Right lobe of liver (tissue), 6 donors: ENCODE measurements around the gene MCHR1. TPM values are rescaled to one million over a fixed set of nuclear protein-coding genes. Genes with fewer than 3 reads are reported as not detected.

Experiments used
- ATAC-seq, 4 donors: fragments of 200-7000 bp; cut with Tn5 transposase; one replicate each; pipeline ENCODE4 v1.9.1; 2020; ENCODE audit warnings: mild to moderate bottlenecking in 4 of 4, moderate library complexity in 4 of 4
- DNase-seq, 3 donors: peaks; one replicate each; pipeline ENCODE4 v3.0.0-alpha.2; 2020
- H3K27ac ChIP-seq, 3 donors: fragments of 200-600 bp; one replicate each; pipeline ENCODE4 v1.8.0; 2022
- H3K27me3 ChIP-seq, 2 donors: fragments of 200-600 bp; one replicate each; pipeline ENCODE4 v1.8.0; 2022
- H3K36me3 ChIP-seq, 4 donors: fragments of 200-600 bp; sonication (generic) in 1 of 4; one replicate each; pipeline versions ENCODE4 v1.5.1 to v1.8.0; 2017 to 2022; ENCODE audit warnings: control low read depth in 1 of 4
- H3K4me1 ChIP-seq, 4 donors: fragments of 200-600 bp; sonication (generic) in 1 of 4; one replicate each; pipeline versions ENCODE4 v1.5.1 to v1.8.0; 2017 to 2022; ENCODE audit warnings: control low read depth in 1 of 4
- H3K4me3 ChIP-seq, 3 donors: fragments of 200-600 bp; one replicate each; pipeline ENCODE4 v1.8.0; 2022
- H3K9me3 ChIP-seq, 4 donors: fragments of 200-600 bp; sonication (generic) in 1 of 4; one replicate each; pipeline versions ENCODE4 v1.5.1 to v1.8.0; 2017 to 2022; ENCODE audit warnings: control low read depth in 1 of 4
- POLR2A ChIP-seq: fragments of 450-650 bp; IDR thresholded peaks from one replicate; pipeline ENCODE4 v1.6.1; 2017; ENCODE audit warnings: antibody characterized with exemption, mild to moderate bottlenecking
- WGBS: methylation state at CpG from one replicate; pipeline ENCODE4 v1.1.6; 2018; ENCODE audit warnings: low coverage, low lambda C conversion rate; ENCODE audit not compliant: insufficient coverage; ENCODE audit errors: missing lambda C conversion rate; 5-methylcytosine and 5-hydroxymethylcytosine counted together
- intact Hi-C, 2 donors: fragments of 100-400 bp; cut with DNase I; formaldehyde crosslinking; loops; one replicate each; pipeline versions ENCODE4 v1.11.2 to v1.14.1; 2022
- total RNA-seq, 6 experiments: library from RNA; depleted of rRNA in 2 of 6; stranded (reverse); fragments of >200 nt in 2 of 6; fragmentation: NEBNext Ultra II Directional in 3 of 6; extraction: Animal tissue kit (Norgen Biotek cat#: 25700) in 3 of 6; gene quantifications; one replicate each; pipeline versions ENCODE4 v1.1.0 to v1.2.4, GENCODE V29; 2016 to 2023
- TF ChIP-seq, protein P1 (sequence below), 4 donors: fragments of 200-600 bp in 3 of 4; fragments of 450-650 bp in 1 of 4; IDR thresholded peaks; one replicate each; pipeline versions ENCODE4 v1.5.1 to v1.8.0; 2016 to 2022; ENCODE audit warnings: antibody characterized with exemption in 4 of 4, mild to moderate bottlenecking in 2 of 4
- donor health status: DM: no; HTN: yes; CAD: no.
- donor health status: DM: no; HTN: no; CAD: no.
- donor health status: DM: no; HTN: no; CAD: no.
- donor health status: DM: no; HTN: yes; CAD: no.
- donor health status: DM: no; HTN: yes; CAD: no.

MCHR1 gene
- total RNA-seq, 6 experiments from 2014 or later: 1.1 to 3.7 (median 1.9) TPM

DNA sequence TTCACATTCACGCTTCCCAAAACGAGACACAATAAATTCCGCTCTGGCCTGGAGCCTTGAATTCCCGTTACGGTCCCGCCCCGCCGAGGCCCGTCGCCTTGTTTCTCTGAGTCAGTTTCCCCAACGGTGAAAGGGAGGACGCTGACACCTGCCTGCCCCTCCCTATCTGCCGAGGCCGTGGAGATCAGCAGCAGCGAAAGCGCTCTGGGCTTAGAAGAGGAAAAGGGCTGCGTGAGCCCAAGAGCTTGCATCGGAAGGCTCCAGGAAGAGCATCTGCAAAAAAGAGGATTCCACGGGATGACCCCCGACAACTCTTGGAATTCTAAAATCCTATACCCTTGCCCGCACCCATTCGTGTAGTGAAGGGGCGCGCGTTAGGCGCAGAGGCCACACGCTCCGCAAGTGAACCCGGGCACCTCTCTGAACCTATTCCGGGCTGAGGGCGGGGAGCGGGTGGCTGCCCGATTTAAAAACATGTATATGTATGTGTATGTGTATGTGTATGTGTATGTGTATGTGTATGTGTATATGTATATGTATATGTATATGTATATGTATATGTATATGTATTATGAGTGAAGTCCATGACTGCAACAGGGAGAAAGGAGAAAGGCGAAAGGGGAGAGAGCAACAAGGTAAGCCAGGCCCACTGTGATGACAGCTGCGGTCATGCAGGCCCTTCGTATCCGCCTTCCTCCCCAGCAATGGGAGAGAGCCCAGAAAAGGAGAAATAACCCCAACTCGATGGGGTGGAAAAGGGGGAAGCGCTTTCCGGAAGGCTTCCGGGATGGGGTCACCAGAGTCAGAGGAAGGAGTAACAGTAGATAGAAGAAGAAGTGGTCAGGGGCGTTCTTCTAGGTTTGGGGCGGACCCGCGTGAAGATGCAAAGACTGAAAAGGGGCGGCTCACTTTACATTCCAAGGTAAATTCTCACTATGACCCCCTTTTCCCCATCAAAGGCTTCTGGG is 41.8 kb upstream of the MCHR1 start:
- Histone ChIP-seq H3K27me3 (no peaks in the 10 kb centered on the region), H3K4me3 (peak overlapping the region; percentile 95 to 99 (median 98)), H3K9me3 (no peaks in the 10 kb centered on the region), H3K27ac (peak overlapping the region; percentile 77 to 91 (median 82)), H3K36me3 (no peaks in the 10 kb centered on the region), H3K4me1 (peaks cover 0 to 13% (median 4%) of the 10 kb centered on the region in 4 donors)
- DNase-seq (peak; percentile 51 to 72 (median 71)), ATAC-seq (peak; percentile 24 to 41 (median 30))
- 22% methylated on average over 35 of the region's 46 CpGs for WGBS
- intact Hi-C loops: no loop called here
- TF ChIP-seq POLR2A: no peak
- TF ChIP-seq, protein P1, sequence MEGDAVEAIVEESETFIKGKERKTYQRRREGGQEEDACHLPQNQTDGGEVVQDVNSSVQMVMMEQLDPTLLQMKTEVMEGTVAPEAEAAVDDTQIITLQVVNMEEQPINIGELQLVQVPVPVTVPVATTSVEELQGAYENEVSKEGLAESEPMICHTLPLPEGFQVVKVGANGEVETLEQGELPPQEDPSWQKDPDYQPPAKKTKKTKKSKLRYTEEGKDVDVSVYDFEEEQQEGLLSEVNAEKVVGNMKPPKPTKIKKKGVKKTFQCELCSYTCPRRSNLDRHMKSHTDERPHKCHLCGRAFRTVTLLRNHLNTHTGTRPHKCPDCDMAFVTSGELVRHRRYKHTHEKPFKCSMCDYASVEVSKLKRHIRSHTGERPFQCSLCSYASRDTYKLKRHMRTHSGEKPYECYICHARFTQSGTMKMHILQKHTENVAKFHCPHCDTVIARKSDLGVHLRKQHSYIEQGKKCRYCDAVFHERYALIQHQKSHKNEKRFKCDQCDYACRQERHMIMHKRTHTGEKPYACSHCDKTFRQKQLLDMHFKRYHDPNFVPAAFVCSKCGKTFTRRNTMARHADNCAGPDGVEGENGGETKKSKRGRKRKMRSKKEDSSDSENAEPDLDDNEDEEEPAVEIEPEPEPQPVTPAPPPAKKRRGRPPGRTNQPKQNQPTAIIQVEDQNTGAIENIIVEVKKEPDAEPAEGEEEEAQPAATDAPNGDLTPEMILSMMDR (IDR thresholded peaks at IDR 0.05): no peak

DNA sequence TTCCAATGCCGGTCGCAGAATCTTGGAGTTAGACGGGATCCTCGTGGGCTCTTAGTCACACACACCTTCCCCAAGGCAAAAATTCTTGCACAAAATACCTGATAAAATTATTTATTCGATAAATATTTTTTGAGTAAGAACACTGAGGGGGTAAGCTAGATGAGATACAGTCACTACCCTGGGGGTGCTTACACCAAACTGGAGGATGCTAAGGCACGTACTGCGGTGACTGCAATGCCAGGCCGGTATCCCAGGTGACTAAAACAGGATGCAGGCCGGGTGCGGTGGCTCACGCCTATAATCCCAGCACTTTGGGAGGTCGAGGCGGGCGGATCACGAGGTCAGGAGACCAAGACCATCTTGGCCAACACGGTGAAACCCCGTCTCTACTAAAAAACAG is 41.0 kb upstream of the MCHR1 start:
- Histone ChIP-seq H3K27me3 (no peaks in the 10 kb centered on the region), H3K36me3 (no peaks in the 10 kb centered on the region), H3K4me1 (peaks cover 0 to 13% (median 4%) of the 10 kb centered on the region in 4 donors), H3K27ac (no peak overlapping the region), H3K9me3 (no peaks in the 10 kb centered on the region), H3K4me3 (no peak overlapping the region)
- no peak for TF ChIP-seq POLR2A
- TF ChIP-seq, protein P1 (IDR thresholded peaks at IDR 0.05): no peak
- ATAC-seq (no peak), DNase-seq (peak in 1 of 3 donors; percentile 41)
- WGBS: 95% methylated on average over 17 of the region's 17 CpGs
- intact Hi-C loops: no loop called here

DNA sequence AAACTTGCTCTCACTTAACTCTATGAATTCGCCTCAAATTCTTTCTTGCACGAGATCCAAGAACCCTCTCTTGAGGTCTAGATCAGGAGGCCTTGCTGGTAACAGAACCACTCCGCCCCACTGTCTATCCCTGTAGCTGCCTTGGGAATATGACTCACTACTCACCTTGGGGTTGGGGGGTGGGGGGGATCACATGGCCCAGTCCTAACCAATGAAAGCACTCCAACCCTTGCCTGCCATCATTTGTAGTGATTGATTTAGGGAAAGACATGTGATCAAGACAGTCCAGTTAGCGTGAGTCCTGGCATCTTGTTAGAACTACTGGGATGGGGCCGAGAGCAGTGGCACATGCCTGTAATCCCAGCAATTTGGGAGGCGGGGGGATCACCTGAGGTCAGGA is 38.0 kb upstream of the MCHR1 start:
- H3K27ac ChIP-seq: no peak overlapping the region
- WGBS: 94% methylated on average over 5 of the region's 6 CpGs
- no peak for ATAC-seq
- DNase-seq: no peak
- H3K9me3 ChIP-seq: no peaks in the 10 kb centered on the region
- H3K27me3 ChIP-seq: no peaks in the 10 kb centered on the region
- intact Hi-C loops: loop anchor here (5.0 to 10.0 kb wide), 2 partner anchors 116 to 204 kb away; no protein-coding TSS in a partner anchor
- H3K36me3 ChIP-seq: no peaks in the 10 kb centered on the region
- no peak overlapping the region for H3K4me3 ChIP-seq
- H3K4me1 ChIP-seq: peaks cover 0 to 4% (median 0%) of the 10 kb centered on the region in 4 donors
- no peak for TF ChIP-seq POLR2A
- TF ChIP-seq, protein P1 (IDR thresholded peaks at IDR 0.05): no peak

DNA sequence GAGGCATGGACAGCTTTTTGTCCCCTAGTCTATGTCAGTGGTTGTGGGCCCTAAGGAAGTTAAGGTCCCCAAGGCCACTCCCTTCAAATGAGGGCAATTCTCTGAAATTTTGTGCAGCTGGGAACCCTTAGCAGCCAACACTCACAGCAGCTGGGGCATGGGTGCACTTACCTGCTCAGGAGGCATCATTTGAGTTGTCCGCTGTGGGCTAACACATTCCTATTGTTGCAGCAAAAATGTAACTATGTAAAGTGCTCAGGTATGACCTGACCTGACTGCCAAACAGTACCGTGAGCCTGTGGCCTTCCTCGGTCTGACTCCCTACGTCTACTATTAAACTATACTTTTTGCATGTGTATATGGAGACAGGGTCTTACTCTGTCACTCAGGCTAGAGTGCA is 37.0 kb upstream of the MCHR1 start:
- 100% methylated on average over 2 of the region's 4 CpGs for WGBS
- Histone ChIP-seq H3K4me3 (no peak overlapping the region), H3K27ac (no peak overlapping the region), H3K27me3 (no peaks in the 10 kb centered on the region), H3K4me1 (peaks cover 0 to 4% (median 0%) of the 10 kb centered on the region in 4 donors), H3K36me3 (no peaks in the 10 kb centered on the region), H3K9me3 (no peaks in the 10 kb centered on the region)
- TF ChIP-seq, protein P1 (IDR thresholded peaks at IDR 0.05): no peak
- TF ChIP-seq POLR2A: no peak
- intact Hi-C loops: loop anchor here (5.0 to 10.0 kb wide), 2 partner anchors 118 to 205 kb away; no protein-coding TSS in a partner anchor
- no peak for ATAC-seq
- DNase-seq: peak in 1 of 3 donors; percentile 23
